Keratinocyte (primary cell): ENCODE results near the gene FLAD1. TPM values are rescaled to one million over a fixed set of nuclear protein-coding genes. Genes with fewer than 3 reads are reported as not detected.
A peak's percentile ranks its signal among the peaks of the same experiment; 100 is the strongest.

Experiments
- DNase-seq: peaks from one replicate; pipeline ENCODE4 v3.0.0-alpha.2; 2011; ENCODE audit warnings: low read depth, missing footprints, low spot score
- FAIRE-seq: peaks from 2 replicates; lab custom pipeline; 2011; peaks lifted over from hg19 to GRCh38; lab: Jason Lieb, UNC
- H2AFZ ChIP-seq: 2 replicates; pipeline ENCODE4 v1.6.0; 2012; ENCODE audit warnings: low read length, control low read depth, inconsistent platforms; ENCODE audit not compliant: control insufficient read depth
- H3K27ac ChIP-seq: 2 replicates; pipeline ENCODE4 v1.5.1; 2011; ENCODE audit warnings: low read length; ENCODE audit not compliant: control insufficient read depth, insufficient read depth
- H3K27me3 ChIP-seq: 3 replicates; pipeline ENCODE4 v1.6.0; 2011; ENCODE audit warnings: low read length; ENCODE audit not compliant: control insufficient read depth, insufficient read depth; ENCODE audit errors: extremely low read depth
- H3K36me3 ChIP-seq, 2 experiments: 2 replicates in 1 of 2; 3 replicates in 1 of 2; pipeline ENCODE4 v1.5.1; 2011; ENCODE audit warnings: low read length in 2 of 2, mild to moderate bottlenecking in 1 of 2; ENCODE audit not compliant: control insufficient read depth in 2 of 2, insufficient read depth in 2 of 2; ENCODE audit errors: extremely low read depth in 1 of 2
- H3K4me1 ChIP-seq: 3 replicates; pipeline ENCODE4 v1.5.1; 2011; ENCODE audit warnings: low read length; ENCODE audit not compliant: control insufficient read depth, insufficient read depth; ENCODE audit errors: extremely low read depth
- H3K4me2 ChIP-seq: 3 replicates; pipeline ENCODE4 v1.6.0; 2011; ENCODE audit warnings: low read depth, low read length; ENCODE audit not compliant: control insufficient read depth, insufficient read depth; ENCODE audit errors: extremely low read depth
- H3K4me3 ChIP-seq, 3 experiments: fragments of 200-600 bp in 1 of 3; sonication (generic) in 1 of 3; 2 replicates in 2 of 3; 3 replicates in 1 of 3; pipeline ENCODE4 v1.5.1; 2011 to 2016; ENCODE audit warnings: low read length in 3 of 3, mild to moderate bottlenecking in 3 of 3, control low read depth in 2 of 3, inconsistent platforms in 1 of 3, low read depth in 1 of 3, mixed read lengths in 1 of 3, mixed run types in 1 of 3, moderate library complexity in 1 of 3; ENCODE audit not compliant: control insufficient read depth in 2 of 3, insufficient read depth in 2 of 3; ENCODE audit errors: extremely low read depth in 1 of 3
- H3K79me2 ChIP-seq: 2 replicates; pipeline ENCODE4 v1.6.0; 2012; ENCODE audit warnings: low read length; ENCODE audit not compliant: control insufficient read depth, insufficient read depth
- H3K9ac ChIP-seq: 3 replicates; pipeline ENCODE4 v1.6.0; 2011; ENCODE audit warnings: low read length; ENCODE audit not compliant: control insufficient read depth, insufficient read depth; ENCODE audit errors: extremely low read depth
- H3K9me1 ChIP-seq: 3 replicates; pipeline ENCODE4 v1.6.0; 2011; ENCODE audit warnings: low read length; ENCODE audit not compliant: control insufficient read depth, insufficient read depth; ENCODE audit errors: extremely low read depth
- H3K9me3 ChIP-seq: 2 replicates; pipeline ENCODE4 v1.5.1; 2012; ENCODE audit warnings: low read depth, low read length; ENCODE audit not compliant: control insufficient read depth
- H4K20me1 ChIP-seq: 3 replicates; pipeline ENCODE4 v1.6.0; 2011; ENCODE audit warnings: low read length; ENCODE audit not compliant: control insufficient read depth, insufficient read depth; ENCODE audit errors: extremely low read depth
- EZH2 ChIP-seq: IDR thresholded peaks from one replicate; pipeline ENCODE4 v1.6.1; 2012; ENCODE audit warnings: inconsistent platforms, mild to moderate bottlenecking, low read length, moderate library complexity
- dilution Hi-C: fragments of 300-500 bp; cut with MboI; formaldehyde crosslinking; loops from one replicate; pipeline ENCODE4 v1.7.0; 2020; ENCODE audit warnings: low sequenced_read_pairs; ENCODE audit not compliant: extremely low pct_ligation_motif_present
- polyA plus RNA-seq, 5 experiments: library from polyadenylated mRNA; depleted of rRNA in 3 of 5; stranded (reverse) in 3 of 5; stranded (forward) in 1 of 5; unstranded in 1 of 5; fragments of >200 nt; gene quantifications; 1 replicate in 1 of 5; 2 replicates in 3 of 5; 3 replicates in 1 of 5; pipeline versions ENCODE4 v1.2.1 to v1.2.3, GENCODE V29; 2011 to 2012; ENCODE audit warnings: missing spikeins in 2 of 5, low read depth in 1 of 5, low replicate concordance in 1 of 5
- TF ChIP-seq, protein P1 (sequence below), 3 experiments: IDR thresholded peaks in 1 of 3; conservative IDR thresholded peaks in 1 of 3; optimal IDR thresholded peaks in 1 of 3; 2 replicates in 2 of 3; 3 replicates in 1 of 3; pipeline versions ENCODE3 to v1.5.1; 2011; ENCODE audit warnings: low read length in 3 of 3, mild to moderate bottlenecking in 3 of 3, moderate library complexity in 2 of 3, control low read depth in 1 of 3, inconsistent platforms in 1 of 3; ENCODE audit not compliant: insufficient read depth in 2 of 3; ENCODE audit errors: extremely low read depth in 1 of 3

FLAD1 gene
- polyA plus RNA-seq, 1 donor (not counting 4 experiments of a cell fraction or from before 2014, with no cell fraction given) = 51.4 TPM

DNA sequence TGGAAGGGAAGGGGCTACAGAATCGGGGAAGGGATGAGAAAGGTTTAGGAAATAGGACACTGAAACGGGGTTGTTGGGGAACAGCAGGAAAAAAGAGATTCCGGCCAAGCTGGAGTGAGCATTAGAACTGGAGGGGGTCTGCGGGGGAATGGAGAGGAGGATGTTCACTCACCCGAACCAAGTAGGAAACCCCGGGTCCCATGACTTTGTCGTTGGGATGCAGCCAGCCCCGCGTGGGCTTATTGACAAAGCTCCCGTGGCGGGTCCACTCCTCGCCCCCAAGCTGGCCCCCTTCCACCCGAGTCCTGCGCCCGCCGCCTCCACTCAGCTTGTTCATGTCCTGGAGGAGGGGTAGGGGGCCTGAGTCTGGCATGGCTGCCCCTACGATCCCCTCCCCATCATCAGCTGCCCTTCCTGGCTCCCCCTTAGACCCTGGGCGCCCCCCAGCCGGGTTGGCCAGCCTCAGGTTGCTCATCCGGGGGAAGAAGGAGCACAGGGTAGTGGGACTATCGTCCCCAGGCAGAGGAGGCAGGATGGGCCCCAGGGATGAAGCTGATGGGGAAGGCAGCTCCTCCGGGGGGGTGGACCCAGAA lies 13.2 kb upstream of the FLAD1 start:
- no peaks in the 10 kb centered on the region for H4K20me1 ChIP-seq
- H3K4me1 ChIP-seq = peaks cover 50% of the 10 kb centered on the region
- FAIRE-seq = no peak

DNA sequence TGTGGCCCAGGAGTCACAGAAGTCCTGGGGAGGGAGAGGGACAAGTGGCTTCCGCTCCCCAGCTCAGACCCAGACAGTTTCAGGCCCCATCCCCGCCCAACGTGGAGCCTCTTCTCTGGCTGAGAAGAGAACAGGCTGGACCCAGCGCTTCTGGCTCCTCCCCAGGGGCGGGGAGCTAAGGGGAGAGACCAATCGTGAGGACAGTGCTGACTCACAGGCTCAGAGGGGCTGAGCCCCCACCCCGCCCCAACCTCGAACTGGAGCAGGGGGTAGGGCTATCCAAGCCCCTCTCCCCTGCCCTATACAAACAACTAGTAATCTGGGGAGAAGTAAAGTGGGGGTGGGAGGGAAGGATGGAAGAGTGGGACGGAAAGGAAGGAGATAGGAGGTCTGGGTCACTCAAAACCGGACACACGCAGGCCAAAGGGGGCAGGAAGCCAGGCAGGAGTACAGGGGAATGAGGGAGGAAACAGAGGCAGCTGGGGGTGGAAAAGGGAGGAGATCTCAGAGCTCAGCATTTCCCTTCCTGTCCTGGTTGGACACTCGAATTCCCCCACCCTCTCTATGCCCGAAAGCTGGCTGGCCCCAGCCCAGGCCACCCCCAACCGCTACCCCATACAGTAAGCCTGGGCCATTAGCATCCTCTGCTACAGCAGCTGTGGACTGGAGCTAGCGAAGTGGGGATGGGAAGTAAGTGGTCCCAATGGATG lies 12.4 kb upstream of the FLAD1 start, which contains the start of gene SHC1:
SHC1 (minus strand) TSS at position 117 of the 710 bp plus-strand sequence. CDS start 221 bp downstream, outside the sequence.
- Histone ChIP-seq H3K27ac (peak within 1 kb of the TSS; percentile 99), H3K9me3 (no peaks in the 10 kb centered on the region), H3K27me3 (no peaks in the 10 kb centered on the region), H3K4me3 (peak within 1 kb of the TSS; percentile 52 to 71 (median 54)), H3K9ac (peak within 1 kb of the TSS; percentile 79), H3K79me2 (peaks cover 54% of the 10 kb centered on the region), H3K36me3 (peaks cover 14 to 32% of the 10 kb centered on the region in 2 experiments), H3K4me1 (peaks cover 50% of the 10 kb centered on the region), H2AFZ (no peak within 1 kb of the TSS), H3K4me2 (peak within 1 kb of the TSS; percentile 76), H3K9me1 (no peaks in the 10 kb centered on the region), H4K20me1 (no peaks in the 10 kb centered on the region)
- no peak for TF ChIP-seq EZH2
- TF ChIP-seq, protein P1, sequence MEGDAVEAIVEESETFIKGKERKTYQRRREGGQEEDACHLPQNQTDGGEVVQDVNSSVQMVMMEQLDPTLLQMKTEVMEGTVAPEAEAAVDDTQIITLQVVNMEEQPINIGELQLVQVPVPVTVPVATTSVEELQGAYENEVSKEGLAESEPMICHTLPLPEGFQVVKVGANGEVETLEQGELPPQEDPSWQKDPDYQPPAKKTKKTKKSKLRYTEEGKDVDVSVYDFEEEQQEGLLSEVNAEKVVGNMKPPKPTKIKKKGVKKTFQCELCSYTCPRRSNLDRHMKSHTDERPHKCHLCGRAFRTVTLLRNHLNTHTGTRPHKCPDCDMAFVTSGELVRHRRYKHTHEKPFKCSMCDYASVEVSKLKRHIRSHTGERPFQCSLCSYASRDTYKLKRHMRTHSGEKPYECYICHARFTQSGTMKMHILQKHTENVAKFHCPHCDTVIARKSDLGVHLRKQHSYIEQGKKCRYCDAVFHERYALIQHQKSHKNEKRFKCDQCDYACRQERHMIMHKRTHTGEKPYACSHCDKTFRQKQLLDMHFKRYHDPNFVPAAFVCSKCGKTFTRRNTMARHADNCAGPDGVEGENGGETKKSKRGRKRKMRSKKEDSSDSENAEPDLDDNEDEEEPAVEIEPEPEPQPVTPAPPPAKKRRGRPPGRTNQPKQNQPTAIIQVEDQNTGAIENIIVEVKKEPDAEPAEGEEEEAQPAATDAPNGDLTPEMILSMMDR (optimal IDR thresholded peaks at IDR 0.05 in 1 of 3, IDR thresholded peaks at IDR 0.05 in 1 of 3, conservative IDR thresholded peaks at IDR 0.05 in 1 of 3; ENCODE audit: extremely low read depth in 1 of 3, insufficient read depth in 2 of 3, low read length in 3 of 3) = no peak
- FAIRE-seq = peak; percentile 65
- peak; percentile 84 for DNase-seq
- dilution Hi-C loops = no loop called here

More for the DNA sequence above, 13.2 kb upstream of the FLAD1 start:
- Histone ChIP-seq H3K27me3 (no peaks in the 10 kb centered on the region), H3K9me3 (no peaks in the 10 kb centered on the region), H3K4me2 (peak overlapping the region; percentile 76), H2AFZ (no peak overlapping the region), H3K4me3 (peak overlapping the region; percentile 52 to 71 (median 54)), H3K36me3 (peaks cover 20 to 39% of the 10 kb centered on the region in 2 experiments), H3K9ac (peak overlapping the region; percentile 79), H3K9me1 (no peaks in the 10 kb centered on the region), H3K79me2 (peaks cover 52% of the 10 kb centered on the region), H3K27ac (peak overlapping the region; percentile 99)
- TF ChIP-seq EZH2 = no peak
- TF ChIP-seq, protein P1 (optimal IDR thresholded peaks at IDR 0.05 in 1 of 3, IDR thresholded peaks at IDR 0.05 in 1 of 3, conservative IDR thresholded peaks at IDR 0.05 in 1 of 3; ENCODE audit: extremely low read depth in 1 of 3, insufficient read depth in 2 of 3, low read length in 3 of 3) = no peak
- dilution Hi-C loops = no loop called here
- no peak for DNase-seq
